DND-41 (cell line): ENCODE results near the gene DSTYK.

Experiments used
- CTCF ChIP-seq: IDR thresholded peaks from 2 replicates; pipeline ENCODE4 v1.5.1; 2012; ENCODE audit warnings: borderline replicate concordance, low read length, moderate library complexity, mild to moderate bottlenecking; ENCODE audit not compliant: poor library complexity, severe bottlenecking; ENCODE audit errors: extremely low read depth
- EZH2 ChIP-seq: IDR thresholded peaks from 3 replicates; pipeline ENCODE4 v1.6.1; 2012; ENCODE audit warnings: borderline replicate concordance, low read depth, mild to moderate bottlenecking, moderate library complexity, low read length, inconsistent platforms; ENCODE audit not compliant: severe bottlenecking

DNA sequence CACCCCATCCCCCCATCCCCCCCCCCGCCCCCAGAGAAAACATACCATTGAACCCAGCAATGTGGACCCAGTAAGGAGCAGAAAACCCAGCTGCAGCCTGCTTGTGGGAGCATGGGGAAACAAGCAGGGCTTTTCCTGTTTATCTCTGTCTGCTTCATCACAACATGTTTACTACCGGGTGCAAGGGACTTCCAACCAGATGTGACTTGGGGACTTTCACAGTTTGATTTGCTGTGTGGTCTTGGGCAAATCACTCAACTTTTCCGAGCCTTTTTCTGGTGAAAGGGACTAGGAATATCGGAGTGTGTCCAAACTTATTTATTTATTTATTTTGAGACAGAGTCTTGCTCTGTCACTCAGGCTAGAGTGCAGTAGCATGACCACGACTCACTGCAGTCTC, 19.5 kb upstream of the DSTYK start:
- no peak for TF ChIP-seq CTCF
- no peak for TF ChIP-seq EZH2
